CD4-positive, alpha-beta T cell treated with Interleukin-21 for 1 hour (primary cell): ENCODE data around the gene ANO7.

Source experiments
- DNase-seq: peaks from one replicate; pipeline ENCODE4 v3.0.0-alpha.2; 2020

ANO7 gene

GRCh38 chr2:241157841-241158545 is 30.5 kb upstream of the ANO7 start:
- DNase-seq: no peak

GRCh38 chr2:241158546-241158900 is 30.0 kb upstream of the ANO7 start:
- DNase-seq: no peak

- DNase-seq: no peak
These were observed 29.4 kb upstream of the ANO7 start for GRCh38 chr2:241159116-241159515.

- no peak for DNase-seq
These were observed 28.2 kb upstream of the ANO7 start for GRCh38 chr2:241160318-241160717.

- DNase-seq: no peak
These were observed 26.7 kb upstream of the ANO7 start for GRCh38 chr2:241161646-241162281.

GRCh38 chr2:241163601-241164118 is 24.8 kb upstream of the ANO7 start:
- no peak for DNase-seq

- DNase-seq: no peak
These were observed 20.1 kb upstream of the ANO7 start for GRCh38 chr2:241168366-241168765.

GRCh38 chr2:241173557-241173956 is 14.9 kb upstream of the ANO7 start:
- DNase-seq: no peak

GRCh38 chr2:241177526-241178334 is 10.7 kb upstream of the ANO7 start:
- no peak for DNase-seq

GRCh38 chr2:241178961-241179360 is 9.5 kb upstream of the ANO7 start:
- DNase-seq: no peak

- no peak for DNase-seq
These were observed 8.6 kb upstream of the ANO7 start for GRCh38 chr2:241179899-241180298.

GRCh38 chr2:241180495-241180894 is 8.0 kb upstream of the ANO7 start:
- no peak for DNase-seq

GRCh38 chr2:241182126-241182525 is 6.4 kb upstream of the ANO7 start:
- no peak for DNase-seq

- no peak for DNase-seq
These were observed 5.8 kb upstream of the ANO7 start for GRCh38 chr2:241182531-241183133.

GRCh38 chr2:241183221-241183620 is 5.3 kb upstream of the ANO7 start:
- DNase-seq: no peak

GRCh38 chr2:241184901-241185300 is 3.6 kb upstream of the ANO7 start:
- DNase-seq: no peak

- no peak for DNase-seq
These were observed 2.5 kb upstream of the ANO7 start for GRCh38 chr2:241185961-241186360.

- no peak for DNase-seq
These were observed 1.2 kb upstream of the ANO7 start for GRCh38 chr2:241187101-241187917.

- no peak for DNase-seq
These were observed 601 bp upstream of the ANO7 start for GRCh38 chr2:241187918-241188234.

GRCh38 chr2:241189093-241189855 is 797 bp downstream of the ANO7 start:
- no peak for DNase-seq

- no peak for DNase-seq
These were observed 1.4 kb downstream of the ANO7 start for GRCh38 chr2:241189856-241190201.
